Uterus (tissue), 4 donors: ENCODE data around the gene LINS1. TPM values are rescaled to one million over a fixed set of nuclear protein-coding genes. Genes with fewer than 3 reads are reported as not detected.
A peak's percentile ranks its signal among the peaks of the same experiment; 100 is the strongest.
"Not testable (repeated sequence)": the region's sequence is repeated elsewhere in the genome, so short reads cannot be mapped to it uniquely, and the experiment has no call there.

Experiments
- DNase-seq, 2 donors: peaks; one replicate each; pipeline ENCODE4 v3.0.0-alpha.2; 2019 to 2020
- H3K27ac ChIP-seq, 2 donors: fragments of 200-600 bp; sonication (generic); 1 replicate in 1 of 2; 2 replicates in 1 of 2; pipeline ENCODE4 v1.5.1; 2016 to 2018
- H3K27me3 ChIP-seq, 2 donors: fragments of 200-600 bp; sonication (generic); one replicate each; pipeline ENCODE4 v1.5.1; 2018 to 2019; ENCODE audit warnings: control low read depth in 1 of 2
- H3K36me3 ChIP-seq, 2 donors: fragments of 200-600 bp; sonication (generic); one replicate each; pipeline ENCODE4 v1.5.1; 2019; ENCODE audit warnings: control low read depth in 1 of 2
- H3K4me1 ChIP-seq, 2 donors: fragments of 200-600 bp; sonication (generic); one replicate each; pipeline ENCODE4 v1.5.1; 2018 to 2019; ENCODE audit warnings: control low read depth in 1 of 2
- H3K4me3 ChIP-seq, 2 donors: fragments of 200-600 bp; sonication (generic); 1 replicate in 1 of 2; 2 replicates in 1 of 2; pipeline ENCODE4 v1.5.1; 2018 to 2019; ENCODE audit warnings: mild to moderate bottlenecking in 1 of 2
- H3K9me3 ChIP-seq, 2 donors: fragments of 200-600 bp; sonication (generic); one replicate each; pipeline ENCODE4 v1.5.1; 2019; ENCODE audit warnings: control low read depth in 1 of 2
- POLR2A ChIP-seq, 2 donors: fragments of 450-650 bp; IDR thresholded peaks; one replicate each; pipeline ENCODE4 v1.6.1; 2016; ENCODE audit warnings: antibody characterized with exemption in 2 of 2, mild to moderate bottlenecking in 1 of 2, moderate library complexity in 1 of 2
- intact Hi-C: fragments of 100-400 bp; cut with DNase I; formaldehyde crosslinking; loops from one replicate; pipeline ENCODE4 v1.15.1; 2023; ENCODE audit warnings: low total_unique reads
- total RNA-seq, 4 donors: library from RNA; depleted of rRNA in 3 of 4; stranded (reverse); fragments of >200 nt in 3 of 4; gene quantifications; one replicate each; pipeline versions ENCODE4 v1.1.0 to v1.2.4, GENCODE V29; 2014 to 2023
- TF ChIP-seq, protein P1 (sequence below), 4 experiments: fragments of 200-600 bp in 2 of 4; fragments of 450-650 bp in 2 of 4; sonication (generic) in 2 of 4; IDR thresholded peaks; one replicate each; pipeline ENCODE4 v1.5.1; 2016 to 2019; ENCODE audit warnings: antibody characterized with exemption in 4 of 4, mild to moderate bottlenecking in 2 of 4, moderate library complexity in 1 of 4
- donor health status: DM: yes; HTN: yes; CAD: no.

LINS1 gene
- total RNA-seq, 4 donors from 2014 or later = 17.4 to 108 (median 52.8) TPM

DNA sequence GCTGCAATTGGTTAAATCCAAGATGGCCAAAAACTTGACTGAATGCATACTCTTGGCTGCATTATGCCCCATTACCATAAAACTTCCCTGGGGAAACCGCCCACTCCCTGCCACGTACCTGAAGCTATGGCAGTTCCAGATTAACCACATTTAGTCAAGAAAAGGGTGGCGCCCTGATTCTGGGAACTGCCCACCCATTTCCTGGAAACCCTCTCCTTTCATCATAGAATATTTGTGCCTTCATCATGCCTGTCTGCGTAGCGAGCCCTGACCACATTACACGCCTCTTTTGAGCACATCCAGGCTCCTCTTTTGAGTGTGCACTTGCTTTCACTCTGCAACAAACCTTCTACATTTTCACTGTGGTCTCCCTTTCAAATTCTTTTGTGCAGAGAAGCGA is 5.2 kb downstream of the LINS1 start:
- Histone ChIP-seq H3K27me3 (no peaks in the 10 kb centered on the region), H3K9me3 (no peaks in the 10 kb centered on the region), H3K4me3 (no peak overlapping the region), H3K27ac (peak overlapping the region; percentile 8 to 33), H3K4me1 (peaks cover 0 to 9% of the 10 kb centered on the region in 2 donors), H3K36me3 (no peaks in the 10 kb centered on the region)
- peak in 1 of 2 donors; percentile 28 for DNase-seq
- intact Hi-C loops = no loop called here
- TF ChIP-seq POLR2A (IDR thresholded peaks at IDR 0.05) = no peak
- TF ChIP-seq, protein P1, sequence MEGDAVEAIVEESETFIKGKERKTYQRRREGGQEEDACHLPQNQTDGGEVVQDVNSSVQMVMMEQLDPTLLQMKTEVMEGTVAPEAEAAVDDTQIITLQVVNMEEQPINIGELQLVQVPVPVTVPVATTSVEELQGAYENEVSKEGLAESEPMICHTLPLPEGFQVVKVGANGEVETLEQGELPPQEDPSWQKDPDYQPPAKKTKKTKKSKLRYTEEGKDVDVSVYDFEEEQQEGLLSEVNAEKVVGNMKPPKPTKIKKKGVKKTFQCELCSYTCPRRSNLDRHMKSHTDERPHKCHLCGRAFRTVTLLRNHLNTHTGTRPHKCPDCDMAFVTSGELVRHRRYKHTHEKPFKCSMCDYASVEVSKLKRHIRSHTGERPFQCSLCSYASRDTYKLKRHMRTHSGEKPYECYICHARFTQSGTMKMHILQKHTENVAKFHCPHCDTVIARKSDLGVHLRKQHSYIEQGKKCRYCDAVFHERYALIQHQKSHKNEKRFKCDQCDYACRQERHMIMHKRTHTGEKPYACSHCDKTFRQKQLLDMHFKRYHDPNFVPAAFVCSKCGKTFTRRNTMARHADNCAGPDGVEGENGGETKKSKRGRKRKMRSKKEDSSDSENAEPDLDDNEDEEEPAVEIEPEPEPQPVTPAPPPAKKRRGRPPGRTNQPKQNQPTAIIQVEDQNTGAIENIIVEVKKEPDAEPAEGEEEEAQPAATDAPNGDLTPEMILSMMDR (IDR thresholded peaks at IDR 0.05) = no peak

DNA sequence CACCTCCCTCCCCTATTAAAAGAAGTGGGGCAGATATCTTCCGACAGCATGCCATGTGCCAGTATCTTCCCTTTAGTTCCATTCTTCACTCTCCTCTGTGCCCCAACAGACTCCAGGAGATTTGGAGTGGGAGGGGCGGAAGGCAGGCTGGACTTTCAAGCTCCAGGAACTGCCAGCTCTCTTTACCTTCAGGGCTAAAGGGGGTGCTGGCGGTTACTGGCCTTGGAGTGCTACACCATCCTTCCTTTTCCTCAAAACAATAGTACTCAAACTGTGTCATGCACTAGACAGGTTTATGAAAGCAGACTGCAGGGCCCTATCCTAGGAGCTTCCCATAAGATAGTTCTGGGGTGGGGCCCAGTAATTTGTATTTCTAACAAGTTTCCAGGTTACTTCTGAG is 6.0 kb downstream of the LINS1 start:
- no peak overlapping the region for H3K4me3 ChIP-seq
- intact Hi-C loops = no loop called here
- DNase-seq = no peak
- TF ChIP-seq POLR2A (IDR thresholded peaks at IDR 0.05) = no peak
- TF ChIP-seq, protein P1 (IDR thresholded peaks at IDR 0.05) = no peak
- no peaks in the 10 kb centered on the region for H3K27me3 ChIP-seq
- H3K4me1 ChIP-seq = peaks cover 0 to 6% of the 10 kb centered on the region in 2 donors
- H3K36me3 ChIP-seq = no peaks in the 10 kb centered on the region
- H3K27ac ChIP-seq = peak overlapping the region; percentile 0 to 33
- no peaks in the 10 kb centered on the region for H3K9me3 ChIP-seq

DNA sequence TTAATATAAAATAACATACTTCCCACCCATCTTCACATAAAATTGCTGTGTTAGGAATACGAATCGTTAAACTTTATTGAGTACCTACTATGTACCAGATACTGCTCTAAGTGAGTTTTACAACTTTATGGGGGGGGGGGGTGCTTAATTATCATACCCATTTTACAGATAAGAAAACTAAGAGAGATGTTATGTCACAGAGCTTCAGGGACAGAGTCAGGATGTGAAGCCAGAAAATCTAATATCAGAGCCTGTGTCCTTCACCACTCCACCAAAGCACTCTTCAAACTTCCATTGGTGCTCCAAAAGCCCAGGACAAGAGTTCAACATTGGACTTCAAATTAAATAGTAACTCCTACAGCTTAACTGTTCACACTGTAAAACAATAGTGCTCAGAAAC is 8.6 kb downstream of the LINS1 start:
- H3K4me1 ChIP-seq = no peaks in the 10 kb centered on the region
- H3K36me3 ChIP-seq = no peaks in the 10 kb centered on the region
- no peaks in the 10 kb centered on the region for H3K27me3 ChIP-seq
- H3K9me3 ChIP-seq = no peaks in the 10 kb centered on the region
- no peak overlapping the region for H3K27ac ChIP-seq
- intact Hi-C loops = no loop called here
- no peak overlapping the region for H3K4me3 ChIP-seq
- no peak for DNase-seq
- TF ChIP-seq, protein P1 (IDR thresholded peaks at IDR 0.05) = no peak
- TF ChIP-seq POLR2A (IDR thresholded peaks at IDR 0.05) = no peak

DNA sequence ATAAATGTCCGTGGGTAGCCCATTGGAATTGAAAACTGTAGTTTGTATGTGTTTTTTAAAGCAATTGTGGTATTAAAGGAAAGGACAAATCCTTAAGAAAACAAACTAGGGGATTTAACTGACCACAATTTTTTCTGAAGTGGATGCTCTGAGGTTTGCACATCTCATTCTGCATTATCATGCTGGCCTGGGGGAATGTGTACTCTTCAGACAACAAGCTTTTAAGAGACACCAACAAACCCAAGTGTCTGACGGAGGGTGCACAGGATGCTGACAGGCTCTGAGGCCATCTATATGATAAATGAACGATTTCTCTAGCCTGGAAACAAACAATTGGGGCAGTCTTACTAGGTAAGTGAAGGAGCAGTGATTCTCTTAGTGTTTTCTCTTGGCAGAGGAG is 9.1 kb downstream of the LINS1 start:
- TF ChIP-seq, protein P1 (IDR thresholded peaks at IDR 0.05) = no peak
- no peak for TF ChIP-seq POLR2A (IDR thresholded peaks at IDR 0.05)
- intact Hi-C loops = no loop called here
- no peak for DNase-seq
- no peaks in the 10 kb centered on the region for H3K9me3 ChIP-seq
- no peak overlapping the region for H3K4me3 ChIP-seq
- H3K4me1 ChIP-seq = no peaks in the 10 kb centered on the region
- H3K27me3 ChIP-seq = no peaks in the 10 kb centered on the region
- H3K36me3 ChIP-seq = no peaks in the 10 kb centered on the region
- H3K27ac ChIP-seq = no peak overlapping the region

DNA sequence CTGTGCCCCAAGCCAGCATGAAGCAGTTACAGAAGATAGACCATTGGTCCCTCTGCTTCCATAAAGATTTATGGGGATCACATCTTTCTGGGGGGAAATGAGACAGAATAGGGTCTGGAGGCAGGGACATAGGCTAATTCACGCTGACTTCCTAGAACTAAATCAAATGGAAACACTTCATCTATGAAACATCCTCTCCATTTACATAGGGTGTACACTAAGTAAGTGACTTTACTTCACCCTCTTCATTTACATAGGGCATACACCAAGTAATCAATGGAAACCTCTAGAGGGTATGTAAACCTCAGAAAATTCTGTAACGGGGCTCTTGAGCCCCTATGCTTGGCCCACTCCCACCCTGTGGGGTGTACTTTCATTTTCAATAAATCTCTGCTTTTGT is 10.1 kb downstream of the LINS1 start:
- DNase-seq = no peak
- no peaks in the 10 kb centered on the region for H3K9me3 ChIP-seq
- no peak overlapping the region for H3K27ac ChIP-seq
- no peaks in the 10 kb centered on the region for H3K27me3 ChIP-seq
- TF ChIP-seq, protein P1 (IDR thresholded peaks at IDR 0.05) = no peak
- TF ChIP-seq POLR2A (IDR thresholded peaks at IDR 0.05) = no peak
- H3K4me3 ChIP-seq = no peak overlapping the region
- H3K36me3 ChIP-seq = no peaks in the 10 kb centered on the region
- intact Hi-C loops = no loop called here
- H3K4me1 ChIP-seq = no peaks in the 10 kb centered on the region

DNA sequence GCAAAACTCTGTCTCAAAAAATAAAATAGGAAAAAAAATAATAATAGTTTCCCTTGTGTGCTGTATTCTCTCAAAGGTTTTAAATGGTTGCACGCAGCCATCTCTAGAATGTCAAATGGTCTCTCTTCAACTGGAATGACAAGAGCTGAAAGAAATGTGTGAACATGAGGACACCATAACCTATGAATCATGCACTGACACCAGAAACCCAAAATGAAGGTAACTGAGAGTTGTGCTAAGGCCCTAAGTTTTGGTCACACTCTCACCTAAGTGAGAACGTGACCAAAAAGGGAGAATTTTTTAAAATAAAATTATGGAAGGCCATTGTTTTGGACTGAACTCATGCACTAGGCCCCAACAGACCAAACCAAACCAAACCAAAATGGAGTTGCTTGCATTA is 10.8 kb downstream of the LINS1 start:
- H3K4me1 ChIP-seq, DNase-seq, H3K36me3 ChIP-seq, intact Hi-C loops, H3K4me3 ChIP-seq, H3K9me3 ChIP-seq, H3K27ac ChIP-seq, H3K27me3 ChIP-seq: not testable (repeated sequence)
